Activated T-cell treated with anti-CD3 and anti-CD28 coated beads, Interleukin-2, amount 50 U/mL, for 24 hours (primary cell): Measurements from ENCODE around the gene OBSCN.

Experiments used
- DNase-seq: peaks from one replicate; pipeline ENCODE4 v3.0.0-alpha.2; 2020
- H3K27ac Mint-ChIP-seq: 2 replicates; pipeline ENCODE4 v1.8.0; 2020; ENCODE audit warnings: mild to moderate bottlenecking, mixed read lengths
- H3K27me3 Mint-ChIP-seq: 2 replicates; pipeline ENCODE4 v1.8.0; 2020; ENCODE audit warnings: mixed read lengths
- H3K36me3 Mint-ChIP-seq: 2 replicates; pipeline ENCODE4 v1.8.0; 2020; ENCODE audit warnings: low read depth, mixed read lengths
- H3K4me1 Mint-ChIP-seq: 2 replicates; pipeline ENCODE4 v1.8.0; 2020; ENCODE audit warnings: low read depth, mixed read lengths
- H3K4me3 Mint-ChIP-seq: 2 replicates; pipeline ENCODE4 v1.8.0; 2020; ENCODE audit warnings: mild to moderate bottlenecking, moderate library complexity, mixed read lengths
- H3K9me3 Mint-ChIP-seq: 2 replicates; pipeline ENCODE4 v1.8.0; 2020; ENCODE audit warnings: mixed read lengths

OBSCN gene

GRCh38 chr1:228314315-228314657 is 106.4 kb downstream of the OBSCN start:
- no peaks in the 10 kb centered on the region for H3K4me1 Mint-ChIP-seq
- H3K4me3 Mint-ChIP-seq = no peak overlapping the region
- no peak for DNase-seq
- no peak overlapping the region for H3K27ac Mint-ChIP-seq
- no peaks in the 10 kb centered on the region for H3K27me3 Mint-ChIP-seq
- H3K36me3 Mint-ChIP-seq = peaks cover 10% of the 10 kb centered on the region
- peaks cover 3% of the 10 kb centered on the region for H3K9me3 Mint-ChIP-seq

DNA sequence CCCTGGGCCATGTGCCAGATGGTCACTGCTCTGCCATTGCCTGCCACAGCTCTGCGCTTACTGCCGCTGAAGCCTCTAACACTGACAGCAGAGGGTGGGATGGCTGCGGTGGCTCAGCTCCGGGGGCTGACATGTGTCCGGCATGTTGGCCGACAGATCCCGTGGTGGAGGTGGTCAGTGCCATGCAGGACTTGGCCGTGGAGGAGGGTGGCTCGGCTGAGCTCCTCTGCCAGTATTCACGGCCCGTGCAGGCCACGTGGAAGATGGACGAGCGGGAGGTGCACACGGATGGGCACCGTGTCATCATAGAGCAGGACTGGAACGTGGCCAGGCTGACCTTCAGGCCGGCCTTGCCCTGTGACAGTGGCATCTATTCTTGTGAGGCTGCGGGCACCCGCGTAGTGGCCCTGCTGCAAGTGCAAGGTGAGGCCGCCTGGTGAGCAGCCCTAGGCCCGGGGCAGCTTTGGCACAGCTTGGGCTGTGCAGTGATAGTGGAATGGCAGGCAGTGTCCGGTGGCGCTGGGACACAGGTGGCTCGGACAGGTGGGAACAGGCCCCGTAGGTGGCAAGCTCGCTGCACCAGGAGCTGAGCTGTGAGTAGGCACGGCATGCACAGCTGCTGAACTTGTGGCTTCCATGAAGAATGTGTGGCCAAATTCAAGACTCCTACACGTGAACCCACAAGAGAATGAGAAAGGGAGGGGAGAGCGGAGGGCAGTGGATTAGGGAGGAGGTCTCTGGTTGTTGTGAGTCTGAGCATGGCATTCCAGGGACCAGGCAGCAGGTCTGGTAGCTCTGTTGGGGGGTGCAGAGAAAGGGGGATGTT is 107.0 kb downstream of the OBSCN start:
- peaks cover 3% of the 10 kb centered on the region for H3K9me3 Mint-ChIP-seq
- peak; percentile 21 for DNase-seq
- H3K27ac Mint-ChIP-seq = no peak overlapping the region

GRCh38 chr1:228315484-228315944 is 107.7 kb downstream of the OBSCN start:
- no peak overlapping the region for H3K4me3 Mint-ChIP-seq
- no peak overlapping the region for H3K27ac Mint-ChIP-seq
- H3K4me1 Mint-ChIP-seq = no peaks in the 10 kb centered on the region
- H3K36me3 Mint-ChIP-seq = peaks cover 10% of the 10 kb centered on the region
- DNase-seq = no peak
- H3K9me3 Mint-ChIP-seq = peaks cover 3% of the 10 kb centered on the region
- no peaks in the 10 kb centered on the region for H3K27me3 Mint-ChIP-seq

More for the DNA sequence above, 107.0 kb downstream of the OBSCN start:
- Mint-ChIP-seq H3K36me3 (peaks cover 10% of the 10 kb centered on the region), H3K27me3 (no peaks in the 10 kb centered on the region), H3K4me3 (no peak overlapping the region), H3K4me1 (no peaks in the 10 kb centered on the region)

DNA sequence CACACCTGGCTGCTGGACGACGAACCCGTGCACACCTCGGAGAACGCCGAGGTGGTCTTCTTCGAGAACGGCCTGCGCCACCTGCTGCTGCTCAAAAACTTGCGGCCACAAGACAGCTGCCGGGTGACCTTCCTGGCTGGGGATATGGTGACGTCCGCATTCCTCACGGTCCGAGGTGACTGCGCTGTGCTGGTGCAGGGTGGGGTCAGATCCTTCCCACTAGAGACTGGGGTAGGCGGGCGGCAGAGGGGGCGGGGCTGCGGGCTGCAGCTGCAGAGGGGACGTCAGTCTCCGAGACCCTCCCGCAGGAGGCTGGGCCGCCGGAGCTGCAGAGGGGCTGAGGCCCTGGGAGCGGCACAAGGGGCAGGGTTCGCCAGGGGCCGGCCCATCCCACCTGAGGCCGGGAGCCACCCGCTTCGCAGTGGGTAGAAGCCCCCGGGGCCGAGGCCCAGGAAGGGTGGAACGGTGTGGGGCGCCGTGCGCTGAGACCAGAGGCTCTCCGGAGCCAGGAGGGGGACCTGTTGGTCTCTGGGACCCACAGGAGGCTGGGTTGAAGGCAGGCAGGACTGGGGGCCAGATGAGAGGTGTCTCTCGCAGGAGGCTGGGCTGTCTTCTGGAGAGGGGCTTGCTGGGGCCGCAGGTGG is 108.2 kb downstream of the OBSCN start:
- Mint-ChIP-seq H3K4me3 (no peak overlapping the region), H3K9me3 (peaks cover 3% of the 10 kb centered on the region), H3K4me1 (no peaks in the 10 kb centered on the region), H3K36me3 (peaks cover 10% of the 10 kb centered on the region), H3K27me3 (no peaks in the 10 kb centered on the region), H3K27ac (no peak overlapping the region)
- DNase-seq = peak; percentile 17

DNA sequence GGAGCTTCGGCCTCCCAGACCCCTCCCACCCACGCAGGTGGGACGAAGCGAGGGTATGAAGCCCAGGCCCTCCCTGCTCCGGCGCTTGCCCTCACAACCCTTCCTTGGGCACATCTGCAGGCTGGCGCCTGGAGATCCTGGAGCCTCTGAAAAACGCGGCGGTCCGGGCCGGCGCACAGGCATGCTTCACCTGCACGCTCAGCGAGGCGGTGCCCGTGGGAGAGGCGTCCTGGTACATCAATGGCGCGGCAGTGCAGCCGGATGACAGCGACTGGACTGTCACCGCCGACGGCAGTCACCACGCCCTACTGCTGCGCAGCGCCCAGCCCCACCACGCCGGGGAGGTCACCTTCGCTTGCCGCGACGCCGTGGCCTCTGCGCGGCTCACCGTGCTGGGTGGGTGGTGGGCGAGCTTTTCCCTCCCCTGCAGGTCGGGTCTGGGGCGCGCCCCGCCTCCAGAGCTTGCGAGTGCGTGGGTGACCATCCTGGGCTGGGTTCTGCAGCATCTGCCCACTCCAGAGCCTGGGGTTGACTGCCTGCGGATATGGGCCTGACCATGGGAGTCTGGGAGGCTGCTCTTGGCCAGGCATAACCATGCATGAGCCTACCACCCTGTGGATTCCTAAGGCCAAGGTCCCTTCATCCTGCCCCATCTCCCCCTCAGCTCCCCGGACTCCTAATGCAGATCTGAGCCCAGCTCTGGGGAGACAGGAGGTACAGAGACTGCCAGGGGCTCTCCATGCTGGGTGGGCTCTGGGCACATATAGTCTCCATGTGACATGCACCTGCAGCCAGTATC is 108.9 kb downstream of the OBSCN start:
- H3K4me3 Mint-ChIP-seq = no peak overlapping the region
- H3K36me3 Mint-ChIP-seq = peaks cover 11% of the 10 kb centered on the region
- peak; percentile 24 for DNase-seq
- H3K9me3 Mint-ChIP-seq = peaks cover 3% of the 10 kb centered on the region
- no peaks in the 10 kb centered on the region for H3K27me3 Mint-ChIP-seq
- H3K27ac Mint-ChIP-seq = no peak overlapping the region
- no peaks in the 10 kb centered on the region for H3K4me1 Mint-ChIP-seq

DNA sequence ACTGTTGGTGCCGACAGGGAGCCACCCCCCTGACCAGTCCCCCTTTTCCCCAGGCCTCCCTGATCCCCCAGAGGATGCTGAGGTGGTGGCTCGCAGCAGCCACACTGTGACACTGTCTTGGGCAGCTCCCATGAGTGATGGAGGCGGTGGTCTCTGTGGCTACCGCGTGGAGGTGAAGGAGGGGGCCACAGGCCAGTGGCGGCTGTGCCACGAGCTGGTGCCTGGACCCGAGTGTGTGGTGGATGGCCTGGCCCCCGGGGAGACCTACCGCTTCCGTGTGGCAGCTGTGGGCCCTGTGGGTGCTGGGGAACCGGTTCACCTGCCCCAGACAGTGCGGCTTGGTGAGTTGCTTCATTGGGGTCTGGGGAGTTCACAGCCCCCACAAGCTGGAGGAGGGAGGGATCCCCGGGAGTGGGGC is 109.6 kb downstream of the OBSCN start:
- Mint-ChIP-seq H3K9me3 (peaks cover 3% of the 10 kb centered on the region), H3K4me3 (no peak overlapping the region), H3K27ac (no peak overlapping the region), H3K36me3 (peaks cover 16% of the 10 kb centered on the region), H3K4me1 (no peaks in the 10 kb centered on the region), H3K27me3 (no peaks in the 10 kb centered on the region)
- DNase-seq = no peak

- H3K27me3 Mint-ChIP-seq = no peaks in the 10 kb centered on the region
Observed at GRCh38 chr1:228317891-228318810, 110.3 kb downstream of the OBSCN start.

GRCh38 chr1:228318823-228319241 is 111.0 kb downstream of the OBSCN start:
- H3K27me3 Mint-ChIP-seq = no peaks in the 10 kb centered on the region
- no peak overlapping the region for H3K4me3 Mint-ChIP-seq
- H3K4me1 Mint-ChIP-seq = no peaks in the 10 kb centered on the region
- peak; percentile 23 for DNase-seq
- no peaks in the 10 kb centered on the region for H3K9me3 Mint-ChIP-seq
- no peak overlapping the region for H3K27ac Mint-ChIP-seq
- peaks cover 29% of the 10 kb centered on the region for H3K36me3 Mint-ChIP-seq

More at GRCh38 chr1:228317891-228318810, 110.3 kb downstream of the OBSCN start:
- Mint-ChIP-seq H3K27ac (no peak overlapping the region), H3K4me1 (no peaks in the 10 kb centered on the region), H3K4me3 (no peak overlapping the region), H3K36me3 (peaks cover 23% of the 10 kb centered on the region), H3K9me3 (no peaks in the 10 kb centered on the region)
- DNase-seq = peak; percentile 7

DNA sequence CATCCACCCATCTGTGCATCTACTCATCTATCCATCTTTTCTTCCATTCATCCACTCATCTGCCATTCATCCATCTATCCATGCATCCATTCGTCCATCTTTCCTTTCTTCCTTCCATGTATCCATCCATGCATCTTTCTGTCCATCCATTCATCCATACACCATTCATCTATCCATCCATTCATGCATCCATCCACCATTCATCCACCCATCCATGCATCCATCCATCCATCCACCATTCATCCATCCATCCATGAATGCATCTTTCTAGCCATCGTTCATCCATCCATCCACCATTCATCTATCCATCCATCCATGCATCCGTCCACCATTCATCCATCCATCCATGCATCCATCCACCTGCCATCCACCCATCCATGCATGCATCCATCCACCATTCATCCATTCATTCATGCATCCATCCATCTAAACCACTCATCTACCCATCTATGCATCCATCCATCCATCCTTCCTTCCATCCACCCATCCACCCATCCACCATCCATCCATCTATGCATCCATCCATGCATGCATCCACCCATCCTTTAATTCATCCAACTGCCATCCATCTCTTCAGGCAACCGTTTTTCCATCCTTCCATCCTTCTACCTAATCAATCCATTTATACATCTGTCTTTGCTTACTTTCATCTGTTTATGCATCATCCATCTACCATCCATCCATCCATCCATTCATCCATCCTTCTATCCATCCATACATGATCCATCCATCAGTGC is 111.7 kb downstream of the OBSCN start:
- H3K4me1 Mint-ChIP-seq = no peaks in the 10 kb centered on the region
- H3K9me3 Mint-ChIP-seq = no peaks in the 10 kb centered on the region
- no peak overlapping the region for H3K27ac Mint-ChIP-seq
- H3K36me3 Mint-ChIP-seq = peaks cover 34% of the 10 kb centered on the region
- no peaks in the 10 kb centered on the region for H3K27me3 Mint-ChIP-seq
- no peak for DNase-seq
- H3K4me3 Mint-ChIP-seq = no peak overlapping the region

GRCh38 chr1:228320394-228320793 is 112.5 kb downstream of the OBSCN start:
- H3K4me1 Mint-ChIP-seq = no peaks in the 10 kb centered on the region
- DNase-seq = no peak
- H3K27ac Mint-ChIP-seq = no peak overlapping the region
- no peaks in the 10 kb centered on the region for H3K27me3 Mint-ChIP-seq
- no peaks in the 10 kb centered on the region for H3K9me3 Mint-ChIP-seq
- no peak overlapping the region for H3K4me3 Mint-ChIP-seq
- H3K36me3 Mint-ChIP-seq = peaks cover 41% of the 10 kb centered on the region

DNA sequence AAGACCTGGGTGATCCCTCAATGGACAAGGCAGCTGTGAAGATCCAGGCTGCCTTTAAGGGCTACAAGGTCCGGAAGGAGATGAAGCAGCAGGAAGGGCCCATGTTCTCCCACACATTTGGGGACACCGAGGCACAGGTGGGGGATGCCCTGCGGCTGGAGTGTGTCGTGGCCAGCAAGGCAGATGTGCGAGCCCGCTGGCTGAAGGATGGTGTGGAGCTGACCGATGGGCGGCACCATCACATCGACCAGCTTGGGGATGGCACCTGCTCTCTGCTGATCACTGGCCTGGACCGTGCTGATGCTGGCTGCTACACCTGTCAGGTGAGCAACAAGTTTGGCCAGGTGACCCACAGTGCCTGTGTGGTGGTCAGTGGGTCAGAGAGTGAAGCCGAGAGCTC is 113.6 kb downstream of the OBSCN start:
- H3K27ac Mint-ChIP-seq = no peak overlapping the region
- H3K4me1 Mint-ChIP-seq = no peaks in the 10 kb centered on the region
- no peak overlapping the region for H3K4me3 Mint-ChIP-seq
- H3K27me3 Mint-ChIP-seq = no peaks in the 10 kb centered on the region
- H3K36me3 Mint-ChIP-seq = peaks cover 48% of the 10 kb centered on the region
- no peak for DNase-seq
- no peaks in the 10 kb centered on the region for H3K9me3 Mint-ChIP-seq

DNA sequence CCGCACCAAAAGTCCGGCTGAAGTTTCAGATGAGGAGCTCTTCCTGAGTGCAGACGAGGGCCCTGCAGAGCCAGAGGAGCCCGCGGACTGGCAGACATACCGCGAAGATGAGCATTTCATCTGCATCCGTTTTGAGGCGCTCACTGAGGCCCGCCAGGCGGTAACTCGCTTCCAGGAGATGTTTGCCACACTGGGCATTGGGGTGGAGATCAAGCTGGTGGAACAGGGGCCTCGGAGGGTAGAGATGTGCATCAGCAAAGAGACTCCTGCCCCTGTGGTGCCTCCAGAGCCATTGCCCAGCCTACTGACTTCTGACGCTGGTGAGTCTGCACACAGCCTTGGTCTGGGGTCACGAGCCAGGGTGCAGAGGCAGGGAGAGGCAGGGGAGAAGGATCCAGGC is 114.1 kb downstream of the OBSCN start:
- peak; percentile 20 for DNase-seq
- Mint-ChIP-seq H3K27me3 (no peaks in the 10 kb centered on the region), H3K27ac (no peak overlapping the region), H3K9me3 (no peaks in the 10 kb centered on the region), H3K4me3 (no peak overlapping the region), H3K36me3 (peaks cover 48% of the 10 kb centered on the region), H3K4me1 (no peaks in the 10 kb centered on the region)

DNA sequence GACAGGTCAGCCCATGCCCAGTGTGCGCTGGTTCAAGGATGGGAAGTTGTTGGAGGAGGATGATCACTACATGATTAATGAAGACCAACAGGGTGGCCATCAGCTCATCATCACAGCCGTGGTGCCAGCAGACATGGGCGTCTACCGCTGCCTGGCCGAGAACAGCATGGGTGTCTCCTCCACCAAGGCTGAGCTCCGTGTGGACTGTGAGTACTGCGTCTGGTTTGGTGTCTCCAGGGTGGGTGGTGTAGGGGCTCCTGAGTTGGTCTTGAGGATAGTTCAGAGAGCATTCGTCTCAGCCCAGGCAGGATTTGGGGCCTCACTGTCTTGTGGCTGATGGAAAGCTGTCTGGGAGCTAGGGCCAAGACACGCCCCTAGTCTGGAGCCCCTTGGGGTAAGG is 115.6 kb downstream of the OBSCN start:
- Mint-ChIP-seq H3K27ac (no peak overlapping the region), H3K9me3 (no peaks in the 10 kb centered on the region), H3K4me1 (no peaks in the 10 kb centered on the region), H3K36me3 (peaks cover 45% of the 10 kb centered on the region), H3K27me3 (no peaks in the 10 kb centered on the region), H3K4me3 (no peak overlapping the region)
- no peak for DNase-seq
